GM23248 (cell line): ENCODE results near the gene SLC22A5.

Experiments
- EZH2 ChIP-seq: fragments of 200-600 bp; sonication (generic); IDR thresholded peaks from 2 replicates; pipeline ENCODE4 v1.6.1; 2018; ENCODE audit warnings: antibody characterized with exemption, mild to moderate bottlenecking; ENCODE audit not compliant: insufficient read depth, poor library complexity, severe bottlenecking
- EZH2phosphoT487 ChIP-seq: fragments of 200-600 bp; sonication (generic); IDR thresholded peaks from 2 replicates; pipeline ENCODE4 v1.6.1; 2018; ENCODE audit warnings: antibody characterized with exemption, moderate library complexity, mild to moderate bottlenecking, low read depth; ENCODE audit not compliant: insufficient read depth

- TF ChIP-seq EZH2 = no peak
- TF ChIP-seq EZH2phosphoT487 = no peak
These were observed 57.1 kb downstream of the SLC22A5 start for GRCh38 chr5:132426525-132427138.
